ENCODE data around the gene ERCC1. TPM values are rescaled to one million over a fixed set of nuclear protein-coding genes. Genes with fewer than 3 reads are reported as not detected.

Gene ERCC1
- polyA plus RNA-seq, 1 experiment: 121 TPM

DNA sequence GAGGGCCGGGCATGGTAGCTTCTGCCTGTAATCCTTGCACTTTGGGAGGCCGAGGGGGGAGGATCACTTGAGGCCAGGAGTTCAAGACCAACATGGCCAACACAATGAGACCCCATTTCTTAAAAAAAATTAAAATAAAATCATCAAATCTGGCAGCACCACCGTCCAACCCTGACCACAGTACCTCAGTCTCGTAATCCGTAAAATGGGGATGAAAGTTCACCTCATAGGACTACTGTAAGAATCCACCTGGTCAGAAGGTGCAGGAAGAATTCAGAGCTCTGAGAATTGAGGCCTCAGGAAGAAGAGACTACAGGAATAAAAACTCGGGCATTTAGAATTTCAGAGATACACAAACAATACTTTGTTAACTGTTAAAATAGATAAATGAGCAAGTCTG, 21.9 kb downstream of the ERCC1 start:
- no peak for DNase-seq (ENCODE audit: low read depth)
- H3K36me3 ChIP-seq (ENCODE audit: control insufficient read depth, insufficient read depth, low read length): no peaks in the 10 kb centered on the region
- CTCF ChIA-PET: interaction anchor here (1.0 to 3.9 kb wide), 8 partner anchors 12 to 240 kb away, joined by 3 to 25 read pairs (median 6); no protein-coding TSS in a partner anchor
- H3K27me3 ChIP-seq (ENCODE audit: control insufficient read depth, insufficient read depth, low read length): no peaks in the 10 kb centered on the region
- TF ChIP-seq, protein P1, sequence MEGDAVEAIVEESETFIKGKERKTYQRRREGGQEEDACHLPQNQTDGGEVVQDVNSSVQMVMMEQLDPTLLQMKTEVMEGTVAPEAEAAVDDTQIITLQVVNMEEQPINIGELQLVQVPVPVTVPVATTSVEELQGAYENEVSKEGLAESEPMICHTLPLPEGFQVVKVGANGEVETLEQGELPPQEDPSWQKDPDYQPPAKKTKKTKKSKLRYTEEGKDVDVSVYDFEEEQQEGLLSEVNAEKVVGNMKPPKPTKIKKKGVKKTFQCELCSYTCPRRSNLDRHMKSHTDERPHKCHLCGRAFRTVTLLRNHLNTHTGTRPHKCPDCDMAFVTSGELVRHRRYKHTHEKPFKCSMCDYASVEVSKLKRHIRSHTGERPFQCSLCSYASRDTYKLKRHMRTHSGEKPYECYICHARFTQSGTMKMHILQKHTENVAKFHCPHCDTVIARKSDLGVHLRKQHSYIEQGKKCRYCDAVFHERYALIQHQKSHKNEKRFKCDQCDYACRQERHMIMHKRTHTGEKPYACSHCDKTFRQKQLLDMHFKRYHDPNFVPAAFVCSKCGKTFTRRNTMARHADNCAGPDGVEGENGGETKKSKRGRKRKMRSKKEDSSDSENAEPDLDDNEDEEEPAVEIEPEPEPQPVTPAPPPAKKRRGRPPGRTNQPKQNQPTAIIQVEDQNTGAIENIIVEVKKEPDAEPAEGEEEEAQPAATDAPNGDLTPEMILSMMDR (IDR thresholded peaks at IDR 0.05; ENCODE audit: insufficient read depth, low read depth, low read length): no peak
- POLR2A ChIA-PET: no interaction called here
- no peak overlapping the region for H3K4me3 ChIP-seq (ENCODE audit: low read depth, low read length)

DNA sequence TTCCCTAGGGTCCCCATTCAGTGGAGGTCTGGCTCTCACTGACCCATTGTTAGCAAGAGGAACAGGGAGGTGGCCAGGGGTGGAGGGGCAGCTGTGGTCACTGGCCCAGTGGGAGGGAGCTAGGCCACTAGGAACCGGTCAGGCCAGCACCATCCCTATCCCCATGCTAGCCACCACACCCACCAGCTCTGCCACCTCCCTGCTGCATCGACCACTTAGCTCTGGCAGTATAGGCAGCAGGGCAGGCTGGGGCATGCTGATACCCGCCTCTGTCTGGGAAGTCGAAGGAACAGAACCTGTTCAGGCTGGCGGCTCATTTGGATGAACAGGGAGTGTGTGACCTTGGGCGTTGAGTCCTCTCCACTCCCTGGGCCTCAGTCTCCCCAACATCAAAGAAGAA, 23.5 kb downstream of the ERCC1 start:
- ChIA-PET CTCF (interaction anchor here (0.6 to 3.5 kb wide), 5 partner anchors 22 to 127 kb away, joined by 3 to 18 read pairs (median 3); no protein-coding TSS in a partner anchor), POLR2A (no interaction called here)
- Histone ChIP-seq H3K4me3 (ENCODE audit: low read depth, low read length) (no peak overlapping the region), H3K27me3 (ENCODE audit: control insufficient read depth, insufficient read depth, low read length) (no peaks in the 10 kb centered on the region), H3K36me3 (ENCODE audit: control insufficient read depth, insufficient read depth, low read length) (peaks cover 2% of the 10 kb centered on the region; the same call in 1 of the 2 replicates)
- no peak for DNase-seq (ENCODE audit: low read depth)
- TF ChIP-seq, protein P1 (IDR thresholded peaks at IDR 0.05; ENCODE audit: insufficient read depth, low read depth, low read length): no peak

DNA sequence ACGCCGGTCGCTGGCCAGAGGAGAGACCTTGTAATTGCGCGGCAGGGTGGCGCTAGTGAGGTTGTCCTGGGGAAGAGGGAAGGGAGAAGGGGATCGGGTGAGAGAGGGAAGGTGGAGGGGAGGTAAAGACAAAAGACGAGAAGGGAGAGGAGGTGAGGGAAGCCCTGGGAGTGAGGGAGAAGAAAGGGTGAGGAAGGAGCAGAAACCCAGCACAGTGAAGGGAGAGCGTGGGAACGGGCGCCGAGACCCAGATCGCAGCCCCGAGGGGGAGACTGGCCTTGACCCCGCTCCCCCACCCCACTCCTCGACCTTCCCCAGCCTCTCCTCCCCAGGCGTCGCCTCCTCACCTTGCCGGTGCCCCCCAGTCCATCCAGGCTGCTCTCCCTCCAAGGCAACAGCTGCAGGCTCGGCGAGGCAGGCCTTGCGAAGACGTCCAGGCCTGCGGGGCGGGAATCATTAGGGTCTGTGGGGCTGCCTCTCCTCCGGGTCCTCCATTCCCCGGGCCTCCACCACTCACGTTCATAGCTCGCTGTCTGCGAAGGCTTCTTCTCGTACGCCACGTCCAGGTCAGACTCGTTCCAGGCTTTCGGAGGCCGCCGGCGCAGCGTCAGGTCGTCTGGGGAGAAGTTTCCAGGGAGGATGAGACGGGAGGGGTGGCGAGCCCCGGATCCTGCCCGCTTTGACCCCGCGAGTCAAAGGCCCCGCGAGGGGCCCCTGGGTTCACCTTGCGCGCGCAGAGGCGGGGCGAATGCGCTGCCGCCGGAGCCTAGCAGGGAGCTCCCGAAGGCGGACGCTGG, 27.7 kb downstream of the ERCC1 start:
- H3K36me3 ChIP-seq (ENCODE audit: control insufficient read depth, insufficient read depth, low read length): peaks cover 5% of the 10 kb centered on the region; the same call in 1 of the 2 replicates
- POLR2A ChIA-PET: no interaction called here

DNA sequence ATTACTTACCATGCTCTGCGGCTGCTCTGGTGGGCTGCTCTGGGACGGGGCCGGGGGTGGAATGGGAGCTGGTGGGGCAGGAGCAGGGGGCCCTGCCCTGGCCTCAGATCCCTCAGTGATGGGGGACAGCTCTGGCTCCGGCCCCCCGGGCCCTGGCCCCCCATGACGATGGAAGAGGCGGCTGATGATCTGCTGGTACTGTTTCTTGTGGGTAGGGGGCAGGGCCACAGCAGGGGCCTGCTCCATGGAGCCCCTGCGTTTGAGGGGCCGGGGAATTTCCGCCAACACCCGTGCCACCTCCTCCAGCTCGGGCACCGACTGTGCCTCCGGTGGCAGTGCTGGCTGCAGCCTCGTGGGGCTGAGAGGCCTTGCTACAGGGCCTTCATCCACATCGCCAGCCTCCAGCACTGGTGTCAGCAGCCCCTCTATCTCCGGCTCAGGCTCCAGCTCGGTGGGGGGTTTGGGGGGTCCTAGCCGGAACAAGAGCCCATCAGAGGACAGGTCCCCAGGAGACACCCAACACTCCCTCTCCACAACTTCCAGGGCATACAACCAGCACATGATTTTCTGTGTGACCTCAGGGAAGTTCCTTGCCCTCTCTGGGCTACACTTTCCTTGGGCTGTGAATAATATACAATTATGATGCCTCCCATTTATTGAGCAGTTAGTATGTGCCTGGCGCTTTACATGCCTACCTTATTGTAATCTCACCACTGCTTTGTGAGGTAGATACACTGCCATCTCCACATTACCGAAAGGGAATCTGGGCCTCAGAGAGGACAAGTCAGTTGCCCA, 31.6 kb downstream of the ERCC1 start:
- Histone ChIP-seq H3K4me3 (ENCODE audit: low read depth, low read length) (no peak overlapping the region), H3K27me3 (ENCODE audit: control insufficient read depth, insufficient read depth, low read length) (no peaks in the 10 kb centered on the region), H3K36me3 (ENCODE audit: control insufficient read depth, insufficient read depth, low read length) (peaks cover 5% of the 10 kb centered on the region; the same call in 1 of the 2 replicates)
- no peak for DNase-seq (ENCODE audit: low read depth)
- CTCF ChIA-PET: no interaction called here
- TF ChIP-seq, protein P1 (IDR thresholded peaks at IDR 0.05; ENCODE audit: insufficient read depth, low read depth, low read length): no peak
- POLR2A ChIA-PET: no interaction called here

More for the DNA sequence above, 27.7 kb downstream of the ERCC1 start:
- CTCF ChIA-PET: interaction anchor here (1.3 kb wide), 1 partner anchor 83 kb away, joined by 3 read pairs; no protein-coding TSS in a partner anchor
- TF ChIP-seq, protein P1 (IDR thresholded peaks at IDR 0.05; ENCODE audit: insufficient read depth, low read depth, low read length): no peak
- Histone ChIP-seq H3K4me3 (ENCODE audit: low read depth, low read length) (no peak overlapping the region), H3K27me3 (ENCODE audit: control insufficient read depth, insufficient read depth, low read length) (no peaks in the 10 kb centered on the region)
- DNase-seq (ENCODE audit: low read depth): no peak

DNA sequence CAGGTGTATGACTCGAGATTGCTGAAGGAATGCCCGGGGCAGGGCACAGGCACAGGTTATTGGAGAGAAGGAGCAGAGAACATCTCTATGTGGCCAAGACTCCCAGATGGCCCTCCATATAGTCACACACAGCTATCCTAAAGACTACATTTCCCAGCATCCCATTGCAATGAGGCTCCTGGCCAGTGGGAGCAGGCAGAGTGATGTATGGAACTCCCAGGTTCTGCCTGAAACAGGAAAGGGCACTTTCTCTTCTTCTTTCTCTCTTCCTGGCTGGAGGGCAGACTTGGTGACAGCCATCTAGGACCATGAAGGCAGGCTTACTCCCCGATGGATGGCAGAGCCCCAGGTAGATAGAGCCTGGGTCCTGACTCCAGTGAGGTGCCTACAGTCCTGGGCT, 32.4 kb downstream of the ERCC1 start:
- Histone ChIP-seq H3K27me3 (ENCODE audit: control insufficient read depth, insufficient read depth, low read length) (no peaks in the 10 kb centered on the region), H3K36me3 (ENCODE audit: control insufficient read depth, insufficient read depth, low read length) (peaks cover 5% of the 10 kb centered on the region; the same call in 1 of the 2 replicates), H3K4me3 (ENCODE audit: low read depth, low read length) (no peak overlapping the region)
- no peak for DNase-seq (ENCODE audit: low read depth)
- ChIA-PET CTCF (no interaction called here), POLR2A (no interaction called here)
- TF ChIP-seq, protein P1 (IDR thresholded peaks at IDR 0.05; ENCODE audit: insufficient read depth, low read depth, low read length): no peak
